Liver (tissue), 9 donors: ENCODE data around the gene ACP7. TPM values are rescaled to one million over a fixed set of nuclear protein-coding genes. Genes with fewer than 3 reads are reported as not detected.

ENCODE experiments used
- DNase-seq: peaks from one replicate; pipeline ENCODE4 v3.0.0-alpha.2; 2017; ENCODE audit warnings: low spot score
- H3K27ac ChIP-seq, 2 donors: one replicate each; pipeline ENCODE4 v1.7.0; 2013; ENCODE audit warnings: inconsistent platforms in 2 of 2, low read length in 2 of 2, control low read depth in 1 of 2, low read depth in 1 of 2, mild to moderate bottlenecking in 1 of 2
- H3K27me3 ChIP-seq, 4 donors: one replicate each; pipeline versions ENCODE4 v1.6.1 to v1.7.0; 2013; ENCODE audit warnings: low read length in 3 of 4, inconsistent platforms in 1 of 4, mild to moderate bottlenecking in 1 of 4, moderate library complexity in 1 of 4; ENCODE audit not compliant: control insufficient read depth in 4 of 4, insufficient read depth in 4 of 4
- H3K36me3 ChIP-seq, 4 donors: one replicate each; pipeline versions ENCODE4 v1.6.1 to v1.7.0; 2013; ENCODE audit warnings: low read length in 3 of 4, mild to moderate bottlenecking in 3 of 4, low read depth in 1 of 4, moderate library complexity in 1 of 4; ENCODE audit not compliant: control insufficient read depth in 4 of 4, insufficient read depth in 3 of 4
- H3K4me1 ChIP-seq, 4 donors: one replicate each; pipeline versions ENCODE4 v1.6.1 to v1.7.0; 2013; ENCODE audit warnings: low read length in 3 of 4, mild to moderate bottlenecking in 3 of 4, moderate library complexity in 1 of 4; ENCODE audit not compliant: control insufficient read depth in 4 of 4, insufficient read depth in 4 of 4
- H3K4me3 ChIP-seq, 3 donors: one replicate each; pipeline versions ENCODE4 v1.6.1 to v1.7.0; 2013; ENCODE audit warnings: low read length in 3 of 3, control low read depth in 1 of 3, low read depth in 1 of 3, mild to moderate bottlenecking in 1 of 3
- H3K9ac ChIP-seq, 2 donors: one replicate each; pipeline ENCODE4 v1.7.0; 2013; ENCODE audit warnings: low read length in 2 of 2, mild to moderate bottlenecking in 2 of 2, moderate library complexity in 2 of 2, control low read depth in 1 of 2, low read depth in 1 of 2
- H3K9me3 ChIP-seq, 4 donors: one replicate each; pipeline versions ENCODE4 v1.6.1 to v1.7.0; 2013; ENCODE audit warnings: low read length in 3 of 4; ENCODE audit not compliant: control insufficient read depth in 4 of 4
- FOXA1 ChIP-seq: IDR thresholded peaks from 2 replicates; pipeline ENCODE4 v1.6.1; 2016; ENCODE audit warnings: antibody characterized with exemption
- FOXA2 ChIP-seq: IDR thresholded peaks from 2 replicates; pipeline ENCODE4 v1.6.1; 2016; ENCODE audit warnings: antibody characterized with exemption
- HNF4A ChIP-seq, 2 donors: conservative IDR thresholded peaks; 2 replicates each; pipeline ENCODE4 v1.6.1; 2016; ENCODE audit warnings: antibody characterized with exemption in 2 of 2, mild to moderate bottlenecking in 2 of 2
- HNF4G ChIP-seq: IDR thresholded peaks from 2 replicates; pipeline ENCODE4 v1.6.1; 2016; ENCODE audit warnings: antibody characterized with exemption
- JUND ChIP-seq, 2 donors: IDR thresholded peaks; 2 replicates each; pipeline ENCODE4 v1.6.1; 2016; ENCODE audit warnings: antibody characterized with exemption in 2 of 2
- MAX ChIP-seq: IDR thresholded peaks from 2 replicates; pipeline ENCODE4 v1.6.1; 2016; ENCODE audit warnings: antibody characterized with exemption
- NR2F2 ChIP-seq: IDR thresholded peaks from 2 replicates; pipeline ENCODE4 v1.6.1; 2016; ENCODE audit warnings: antibody characterized with exemption
- RAD21 ChIP-seq, 2 donors: IDR thresholded peaks; 2 replicates each; pipeline ENCODE4 v1.6.1; 2016; ENCODE audit warnings: antibody characterized with exemption in 2 of 2, mild to moderate bottlenecking in 2 of 2
- REST ChIP-seq: IDR thresholded peaks from 2 replicates; pipeline ENCODE4 v1.6.1; 2016; ENCODE audit warnings: antibody characterized with exemption, mild to moderate bottlenecking
- RXRA ChIP-seq, 2 donors: IDR thresholded peaks; 2 replicates each; pipeline ENCODE4 v1.6.1; 2017 to 2018; ENCODE audit warnings: antibody characterized with exemption in 2 of 2, mild to moderate bottlenecking in 1 of 2
- SP1 ChIP-seq: IDR thresholded peaks from 2 replicates; pipeline ENCODE4 v1.6.1; 2018; ENCODE audit warnings: antibody characterized with exemption, mild to moderate bottlenecking
- TAF1 ChIP-seq: conservative IDR thresholded peaks from 2 replicates; pipeline ENCODE4 v1.6.1; 2016; ENCODE audit warnings: antibody characterized with exemption, mild to moderate bottlenecking
- YY1 ChIP-seq: IDR thresholded peaks from 2 replicates; pipeline ENCODE4 v1.6.1; 2016; ENCODE audit warnings: antibody characterized with exemption, mild to moderate bottlenecking
- WGBS: extraction: QIAGEN DNeasy Blood & Tissue Kit; methylation state at CpG from one replicate; pipeline ENCODE4 v1.1.7; 2013; 5-methylcytosine and 5-hydroxymethylcytosine counted together
- polyA plus RNA-seq, 2 donors: library from polyadenylated mRNA; stranded (reverse) in 1 of 2; unstranded in 1 of 2; fragments of 200-250 nt in 1 of 2; fragments of >200 nt in 1 of 2; fragmentation: Nextera tagmentation in 1 of 2; extraction: Ambion mirVana in 1 of 2; gene quantifications; one replicate each; pipeline versions ENCODE4 v1.2.1 to v1.2.3, GENCODE V29; 2013 to 2015
- total RNA-seq, 2 donors: library from RNA; depleted of rRNA; stranded (reverse); fragments of >200 nt; gene quantifications; one replicate each; pipeline ENCODE4 v1.2.3, GENCODE V29; 2014
- TF ChIP-seq, protein P1 (sequence below): IDR thresholded peaks from 2 replicates; pipeline ENCODE4 v1.6.1; 2016; ENCODE audit warnings: antibody characterized with exemption
- donor health status: healthy.
- donor health status: healthy.
- donor health status: healthy.
- donor health status: healthy.
- donor health status: healthy.

Gene ACP7
- total and polyA plus RNA-seq, 4 donors = 0.05 TPM; not detected in 3

DNA sequence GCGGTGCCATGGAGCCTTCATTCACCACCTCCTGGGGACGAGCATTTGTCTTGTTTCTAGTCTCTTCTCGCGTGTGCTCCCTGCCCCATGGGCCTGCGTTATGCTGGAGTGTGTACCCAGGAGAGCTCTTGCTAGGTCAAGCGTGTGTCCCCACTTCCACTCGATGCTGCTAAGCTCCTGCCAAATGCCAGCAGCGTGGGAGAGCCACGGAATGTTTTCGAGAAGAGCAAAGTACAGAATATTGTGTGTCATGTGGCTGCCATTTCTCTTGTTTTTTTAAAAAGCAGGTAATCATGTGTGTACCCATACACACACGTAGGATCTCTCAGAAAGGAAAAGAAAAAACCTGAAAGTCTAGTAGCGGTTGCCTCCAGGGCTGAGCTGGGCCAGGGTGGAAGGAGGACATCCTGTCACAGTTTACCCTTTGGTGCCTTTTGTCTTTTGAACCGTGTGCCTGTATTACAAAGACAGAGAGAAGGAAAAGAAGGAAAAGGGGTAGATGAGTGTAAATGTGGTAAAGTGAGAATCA, 70.0 kb downstream of the ACP7 start (continued):
- TF ChIP-seq REST = no peak
- no peak for TF ChIP-seq NR2F2
- TF ChIP-seq MAX = no peak
- TF ChIP-seq HNF4A (conservative IDR thresholded peaks at IDR 0.05) = peak; percentile 67 to 68

DNA sequence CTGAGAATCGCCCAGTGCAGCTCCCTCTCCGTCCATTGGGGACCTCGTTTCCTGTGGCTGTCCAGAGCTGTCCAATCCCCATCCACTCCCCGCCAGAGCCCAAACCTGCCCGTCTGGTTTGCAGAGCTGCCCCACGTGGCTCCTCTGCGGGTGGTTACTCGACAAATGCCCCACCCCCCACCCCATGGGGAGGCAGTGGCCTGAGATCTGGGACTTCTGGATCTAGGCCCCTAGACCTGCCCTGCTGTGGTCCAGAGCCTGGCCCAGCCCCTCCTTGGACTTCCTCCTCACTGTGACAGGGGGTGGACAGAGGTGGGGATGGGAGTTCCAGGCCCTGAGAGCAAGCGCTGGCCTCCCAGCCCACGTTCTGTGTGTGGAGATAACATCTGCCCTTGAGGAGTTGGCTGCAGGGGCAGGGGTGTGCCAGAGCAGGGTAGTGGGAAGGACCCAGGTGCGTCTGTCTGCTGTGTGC, 70.5 kb downstream of the ACP7 start:
- no peaks in the 10 kb centered on the region for H3K9me3 ChIP-seq
- H3K27ac ChIP-seq = peak overlapping the region; percentile 61 to 87
- peaks cover 21 to 49% (median 35%) of the 10 kb centered on the region in 4 donors for H3K4me1 ChIP-seq
- H3K9ac ChIP-seq = no peak overlapping the region
- no peaks in the 10 kb centered on the region for H3K36me3 ChIP-seq
- no peak overlapping the region for H3K4me3 ChIP-seq
- no peaks in the 10 kb centered on the region for H3K27me3 ChIP-seq
- TF ChIP-seq RAD21 (IDR thresholded peaks at IDR 0.05) (no peak), RXRA (IDR thresholded peaks at IDR 0.05) (no peak), HNF4G (no peak), FOXA1 (no peak), FOXA2 (no peak), REST (no peak), JUND (IDR thresholded peaks at IDR 0.05) (no peak), HNF4A (conservative IDR thresholded peaks at IDR 0.05) (no peak), SP1 (no peak), YY1 (no peak), TAF1 (no peak), NR2F2 (no peak), MAX (no peak)
- TF ChIP-seq, protein P1, sequence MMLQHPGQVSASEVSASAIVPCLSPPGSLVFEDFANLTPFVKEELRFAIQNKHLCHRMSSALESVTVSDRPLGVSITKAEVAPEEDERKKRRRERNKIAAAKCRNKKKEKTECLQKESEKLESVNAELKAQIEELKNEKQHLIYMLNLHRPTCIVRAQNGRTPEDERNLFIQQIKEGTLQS = no peak
- DNase-seq = no peak
- 68% methylated on average over 11 of the region's 11 CpGs for WGBS
